ENCODE data around the gene ABCC1. TPM values are rescaled to one million over a fixed set of nuclear protein-coding genes. Genes with fewer than 3 reads are reported as not detected.

Gene ABCC1
- polyA plus RNA-seq, 1 of the 3 experiments (the other 2 are of a cell fraction): 23.7 TPM

DNA sequence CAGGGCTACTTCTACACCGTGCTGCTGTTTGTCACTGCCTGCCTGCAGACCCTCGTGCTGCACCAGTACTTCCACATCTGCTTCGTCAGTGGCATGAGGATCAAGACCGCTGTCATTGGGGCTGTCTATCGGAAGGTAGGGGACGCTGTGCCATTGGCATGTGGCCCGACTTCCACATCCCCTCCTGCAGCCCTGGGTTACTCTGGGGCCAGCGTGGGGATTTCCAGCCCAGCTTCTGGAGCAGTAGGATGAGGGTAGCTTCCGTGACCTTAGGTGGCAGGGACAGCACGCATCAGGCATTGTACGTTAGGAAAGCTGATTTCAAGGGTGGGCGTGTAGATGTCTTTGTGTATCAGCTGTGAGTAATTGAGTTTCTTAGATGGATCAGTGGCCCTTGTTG lies 96.5 kb downstream of the ABCC1 start:
- CTCF ChIA-PET: interaction anchor here (1.8 kb wide), 1 partner anchor 17 kb away, joined by 8 read pairs; no protein-coding TSS in a partner anchor
- Histone ChIP-seq H3K36me3 (replicated peaks in 1 of 2; ENCODE audit: control insufficient read depth in 1 of 2, insufficient read depth in 2 of 2, low read length in 1 of 2) (peaks cover 15 to 27% of the 10 kb centered on the region in 2 experiments), H3K4me3 (ENCODE audit: low read depth in 2 of 2, low read length in 1 of 2) (no peak overlapping the region), H3K4me1 (ENCODE audit: control insufficient read depth in 1 of 2, insufficient read depth in 2 of 2, low read depth in 1 of 2, low read length in 1 of 2) (peaks cover 4 to 8% of the 10 kb centered on the region in 2 experiments; a peak in 2 of 4 replicates), H3K4me2 (no peak overlapping the region), H3K79me2 (ENCODE audit: insufficient read depth) (peaks cover 5% of the 10 kb centered on the region; the same call in 1 of the 2 replicates), H3K9me2 (no peaks in the 10 kb centered on the region), H3K27ac (ENCODE audit: low read depth in 2 of 2, low read length in 1 of 2) (no peak overlapping the region), H3K27me3 (ENCODE audit: insufficient read depth) (no peaks in the 10 kb centered on the region), H3K9me3 (no peaks in the 10 kb centered on the region), H3K9ac (no peak overlapping the region), H2AFZ (ENCODE audit: low read depth) (no peak overlapping the region), H3F3A (replicated peaks; ENCODE audit: insufficient read depth) (peaks cover 4% of the 10 kb centered on the region), H4K20me1 (ENCODE audit: insufficient read depth) (0 out of 2 replicates have a peak, but pooled peaks cover 4% of the 10 kb centered on the region)
- TF ChIP-seq, protein P1, sequence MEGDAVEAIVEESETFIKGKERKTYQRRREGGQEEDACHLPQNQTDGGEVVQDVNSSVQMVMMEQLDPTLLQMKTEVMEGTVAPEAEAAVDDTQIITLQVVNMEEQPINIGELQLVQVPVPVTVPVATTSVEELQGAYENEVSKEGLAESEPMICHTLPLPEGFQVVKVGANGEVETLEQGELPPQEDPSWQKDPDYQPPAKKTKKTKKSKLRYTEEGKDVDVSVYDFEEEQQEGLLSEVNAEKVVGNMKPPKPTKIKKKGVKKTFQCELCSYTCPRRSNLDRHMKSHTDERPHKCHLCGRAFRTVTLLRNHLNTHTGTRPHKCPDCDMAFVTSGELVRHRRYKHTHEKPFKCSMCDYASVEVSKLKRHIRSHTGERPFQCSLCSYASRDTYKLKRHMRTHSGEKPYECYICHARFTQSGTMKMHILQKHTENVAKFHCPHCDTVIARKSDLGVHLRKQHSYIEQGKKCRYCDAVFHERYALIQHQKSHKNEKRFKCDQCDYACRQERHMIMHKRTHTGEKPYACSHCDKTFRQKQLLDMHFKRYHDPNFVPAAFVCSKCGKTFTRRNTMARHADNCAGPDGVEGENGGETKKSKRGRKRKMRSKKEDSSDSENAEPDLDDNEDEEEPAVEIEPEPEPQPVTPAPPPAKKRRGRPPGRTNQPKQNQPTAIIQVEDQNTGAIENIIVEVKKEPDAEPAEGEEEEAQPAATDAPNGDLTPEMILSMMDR (IDR thresholded peaks at IDR 0.05): peak; percentile 38
- no peak for TF ChIP-seq RFX5 (IDR thresholded peaks at IDR 0.05; ENCODE audit: low read length)
- POLR2A ChIA-PET: interaction anchor here (0.9 kb wide), 1 partner anchor 13 kb away, joined by 3 read pairs; no protein-coding TSS in a partner anchor
- 96% methylated on average over 7 of the region's 12 CpGs for WGBS (ENCODE audit: low lambda C conversion rate)
- DNase-seq: peak; percentile 29

DNA sequence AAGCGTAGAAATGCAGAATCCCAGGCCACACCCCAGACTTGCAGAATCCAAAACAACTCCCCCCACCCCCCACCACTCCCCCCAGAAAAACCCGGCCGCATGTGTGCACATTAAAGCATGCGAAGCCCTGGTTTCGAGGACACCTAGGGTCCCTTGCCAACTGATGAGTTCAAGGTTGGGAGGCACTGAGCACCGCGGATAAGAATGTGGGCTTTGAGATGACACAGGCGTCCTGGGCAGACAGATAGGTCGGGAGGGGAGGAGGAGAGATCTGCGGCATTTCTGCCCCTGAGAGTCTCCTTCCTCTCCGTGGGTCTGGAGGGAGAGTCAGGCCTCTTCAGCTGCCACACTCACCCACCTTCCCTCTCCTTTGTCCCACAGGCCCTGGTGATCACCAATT lies 98.3 kb downstream of the ABCC1 start:
- H4K20me1 ChIP-seq (ENCODE audit: insufficient read depth): 0 out of 2 replicates have a peak, but pooled peaks cover 4% of the 10 kb centered on the region
- H3F3A ChIP-seq (replicated peaks; ENCODE audit: insufficient read depth): no peaks in the 10 kb centered on the region
- no peaks in the 10 kb centered on the region for H3K27me3 ChIP-seq (ENCODE audit: insufficient read depth)
- TF ChIP-seq FOXJ3 (CRISPR knock-in tag; IDR thresholded peaks at IDR 0.05): no peak
- TF ChIP-seq EP300 (IDR thresholded peaks at IDR 0.05; ENCODE audit: borderline replicate concordance in 1 of 2, low read depth in 1 of 2, low read length in 1 of 2): no peak
- TF ChIP-seq REST (IDR thresholded peaks at IDR 0.05; ENCODE audit: low read depth, low read length): no peak
- TF ChIP-seq, protein P2, sequence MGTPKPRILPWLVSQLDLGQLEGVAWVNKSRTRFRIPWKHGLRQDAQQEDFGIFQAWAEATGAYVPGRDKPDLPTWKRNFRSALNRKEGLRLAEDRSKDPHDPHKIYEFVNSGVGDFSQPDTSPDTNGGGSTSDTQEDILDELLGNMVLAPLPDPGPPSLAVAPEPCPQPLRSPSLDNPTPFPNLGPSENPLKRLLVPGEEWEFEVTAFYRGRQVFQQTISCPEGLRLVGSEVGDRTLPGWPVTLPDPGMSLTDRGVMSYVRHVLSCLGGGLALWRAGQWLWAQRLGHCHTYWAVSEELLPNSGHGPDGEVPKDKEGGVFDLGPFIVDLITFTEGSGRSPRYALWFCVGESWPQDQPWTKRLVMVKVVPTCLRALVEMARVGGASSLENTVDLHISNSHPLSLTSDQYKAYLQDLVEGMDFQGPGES (IDR thresholded peaks at IDR 0.05; ENCODE audit: low read depth, low read length): no peak
- no peak for TF ChIP-seq FOXM1 (IDR thresholded peaks at IDR 0.05; ENCODE audit: low read depth)
- no peak for TF ChIP-seq MXI1 (IDR thresholded peaks at IDR 0.05; ENCODE audit: low read depth, low read length)
- TF ChIP-seq TCF12 (IDR thresholded peaks at IDR 0.05): no peak
- no peak for TF ChIP-seq TEAD4 (IDR thresholded peaks at IDR 0.05; ENCODE audit: borderline replicate concordance, insufficient read depth)
- TF ChIP-seq YY1 (IDR thresholded peaks at IDR 0.05; ENCODE audit: low read depth): no peak
- TF ChIP-seq NFIC (IDR thresholded peaks at IDR 0.05; ENCODE audit: borderline replicate concordance): no peak
- TF ChIP-seq, protein P3, sequence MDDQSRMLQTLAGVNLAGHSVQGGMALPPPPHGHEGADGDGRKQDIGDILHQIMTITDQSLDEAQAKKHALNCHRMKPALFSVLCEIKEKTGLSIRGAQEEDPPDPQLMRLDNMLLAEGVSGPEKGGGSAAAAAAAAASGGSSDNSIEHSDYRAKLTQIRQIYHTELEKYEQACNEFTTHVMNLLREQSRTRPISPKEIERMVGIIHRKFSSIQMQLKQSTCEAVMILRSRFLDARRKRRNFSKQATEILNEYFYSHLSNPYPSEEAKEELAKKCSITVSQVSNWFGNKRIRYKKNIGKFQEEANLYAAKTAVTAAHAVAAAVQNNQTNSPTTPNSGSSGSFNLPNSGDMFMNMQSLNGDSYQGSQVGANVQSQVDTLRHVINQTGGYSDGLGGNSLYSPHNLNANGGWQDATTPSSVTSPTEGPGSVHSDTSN (IDR thresholded peaks at IDR 0.05): no peak
- TF ChIP-seq EZH2phosphoT487 (IDR thresholded peaks at IDR 0.05; ENCODE audit: borderline replicate concordance, low read depth): no peak
- no peak for TF ChIP-seq NRF1 (IDR thresholded peaks at IDR 0.05; ENCODE audit: low read depth, low read length)
- no peak for TF ChIP-seq TAF1 (IDR thresholded peaks at IDR 0.05; ENCODE audit: borderline replicate concordance, low read depth, low read length)
- no peak for TF ChIP-seq POLR2AphosphoS5 (IDR thresholded peaks at IDR 0.05; ENCODE audit: low read depth, low read length)
- TF ChIP-seq MEF2A (IDR thresholded peaks at IDR 0.05; ENCODE audit: borderline replicate concordance, low read depth): no peak
- H3K4me2 ChIP-seq: no peak overlapping the region
- no peaks in the 10 kb centered on the region for H3K9me2 ChIP-seq
- DNase-seq: no peak
- no peak overlapping the region for H3K27ac ChIP-seq (ENCODE audit: low read depth in 2 of 2, low read length in 1 of 2)
- no peak overlapping the region for H3K9ac ChIP-seq
- no peaks in the 10 kb centered on the region for H3K9me3 ChIP-seq
- no peak overlapping the region for H2AFZ ChIP-seq (ENCODE audit: low read depth)
- ChIA-PET POLR2A (no interaction called here), CTCF (no interaction called here)
- no peaks in the 10 kb centered on the region for H3K4me1 ChIP-seq (ENCODE audit: control insufficient read depth in 1 of 2, insufficient read depth in 2 of 2, low read depth in 1 of 2, low read length in 1 of 2)
- peaks cover 5% of the 10 kb centered on the region; the same call in 1 of the 2 replicates for H3K79me2 ChIP-seq (ENCODE audit: insufficient read depth)
- WGBS (ENCODE audit: low lambda C conversion rate): 92% methylated on average over 10 of the region's 11 CpGs
- no peak overlapping the region for H3K4me3 ChIP-seq (ENCODE audit: low read depth in 2 of 2, low read length in 1 of 2)
- peaks cover 15 to 31% of the 10 kb centered on the region in 2 experiments for H3K36me3 ChIP-seq (replicated peaks in 1 of 2; ENCODE audit: control insufficient read depth in 1 of 2, insufficient read depth in 2 of 2, low read length in 1 of 2)

Data from SK-N-SH (cell line).